GM12878 (cell line): ENCODE measurements around the gene MFAP3L. TPM values are rescaled to one million over a fixed set of nuclear protein-coding genes. Genes with fewer than 3 reads are reported as not detected.

ENCODE experiments used
- ATAC-seq: fragments of 200-7000 bp; cut with Tn5 transposase; 3 replicates; pipeline ENCODE4 v1.9.1; 2020; ENCODE audit warnings: mild to moderate bottlenecking, moderate library complexity
- BruUV-seq: library from RNA; stranded (reverse); fragments of 400-500 nt; replicated peaks from 2 replicates; lab custom pipeline; 2021; lab: Mats Ljungman, UMichigan
- CTCF ChIA-PET: fragments of 300-600 bp; sonication (Branson Sonifier 250); formaldehyde crosslinking; extraction: SDS; loops from one replicate; lab custom pipeline; 2021; ENCODE audit warnings: inconsistent platforms; lab: Yijun Ruan, JAX
- POLR2A ChIA-PET: fragments of 350-600 bp; formaldehyde crosslinking; extraction: SDS; loops from one replicate; lab custom pipeline; 2021; ENCODE audit warnings: inconsistent platforms; lab: Charles Lee
- RAD21 ChIA-PET: fragments of 300-600 bp; sonication (Branson Sonifier 250); formaldehyde crosslinking; loops from one replicate; lab custom pipeline; 2023; ENCODE audit warnings: antibody characterized with exemption; ENCODE audit not compliant: unreplicated experiment; lab: Charles Lee
- SMC1A ChIA-PET: fragments of 300-600 bp; sonication (Branson Sonifier 250); formaldehyde crosslinking; loops from one replicate; lab custom pipeline; 2023; ENCODE audit not compliant: unreplicated experiment, uncharacterized antibody; lab: Charles Lee
- DNase-seq: peaks from one replicate; pipeline ENCODE4 v3.0.0-alpha.2; 2011; ENCODE audit warnings: low read depth, low spot score
- FAIRE-seq: peaks from 3 replicates; lab custom pipeline; 2011; peaks lifted over from hg19 to GRCh38; lab: Jason Lieb, UNC
- H2AFZ ChIP-seq: 2 replicates; pipeline ENCODE4 v1.6.0; 2011; ENCODE audit warnings: low read depth, low read length, control low read depth; ENCODE audit not compliant: control insufficient read depth
- H3K27ac ChIP-seq: 2 replicates; pipeline ENCODE4 v1.5.1; 2011; ENCODE audit warnings: control low read depth; ENCODE audit not compliant: control insufficient read depth, insufficient read depth
- H3K27me3 ChIP-seq, 2 experiments: replicated peaks in 1 of 2; 2 replicates each; pipeline versions ENCODE4 v1.6.0 to v1.6.1; 2011; ENCODE audit warnings: low read length in 1 of 2; ENCODE audit not compliant: control insufficient read depth in 2 of 2, insufficient read depth in 2 of 2
- H3K36me3 ChIP-seq, 2 experiments: 2 replicates each; pipeline ENCODE4 v1.5.1; 2011; ENCODE audit warnings: low read length in 1 of 2; ENCODE audit not compliant: control insufficient read depth in 2 of 2, insufficient read depth in 2 of 2
- H3K4me1 ChIP-seq: 2 replicates; pipeline ENCODE4 v1.6.1; 2011; ENCODE audit warnings: mild to moderate bottlenecking, low read length, moderate library complexity, mixed read lengths; ENCODE audit not compliant: control insufficient read depth, insufficient read depth
- H3K4me2 ChIP-seq: 2 replicates; pipeline ENCODE4 v1.6.0; 2011; ENCODE audit warnings: control low read depth; ENCODE audit not compliant: control insufficient read depth, insufficient read depth
- H3K4me3 ChIP-seq: fragments of 200-600 bp; sonication (generic); 2 replicates; pipeline ENCODE4 v1.5.1; 2016
- H3K79me2 ChIP-seq: 2 replicates; pipeline ENCODE4 v1.6.0; 2011; ENCODE audit warnings: low read length; ENCODE audit not compliant: control insufficient read depth, insufficient read depth
- H3K9ac ChIP-seq: 2 replicates; pipeline ENCODE4 v1.8.0; 2011; ENCODE audit warnings: low read length, control low read depth, mixed read lengths; ENCODE audit not compliant: control insufficient read depth, insufficient read depth
- H3K9me3 ChIP-seq: replicated peaks from 3 replicates; pipeline ENCODE4 v1.5.1; 2011; ENCODE audit warnings: mild to moderate bottlenecking, low read length; ENCODE audit not compliant: control insufficient read depth, insufficient read depth
- H4K20me1 ChIP-seq: 2 replicates; pipeline ENCODE4 v1.6.0; 2011; ENCODE audit not compliant: control insufficient read depth, insufficient read depth
- ATF7 ChIP-seq: fragments of 450-650 bp; IDR thresholded peaks from 2 replicates; pipeline ENCODE4 v1.6.1; 2016; ENCODE audit warnings: low read depth, mild to moderate bottlenecking
- CBFB ChIP-seq: IDR thresholded peaks from 2 replicates; pipeline ENCODE4 v1.6.1; 2016; ENCODE audit warnings: antibody characterized with exemption, low read depth
- ESRRA ChIP-seq: IDR thresholded peaks from 2 replicates; pipeline ENCODE4 v1.6.1; 2012; ENCODE audit warnings: mild to moderate bottlenecking, low read length, improper control_type of control experiment
- MLLT1 ChIP-seq: fragments of 450-650 bp; IDR thresholded peaks from 2 replicates; pipeline ENCODE4 v1.6.1; 2016; ENCODE audit warnings: mild to moderate bottlenecking
- PAX8 ChIP-seq: fragments of 450-650 bp; IDR thresholded peaks from 2 replicates; pipeline ENCODE4 v1.6.1; 2017; ENCODE audit warnings: mild to moderate bottlenecking, moderate library complexity
- SIN3A ChIP-seq: IDR thresholded peaks from 2 replicates; pipeline ENCODE4 v1.6.1; 2012; ENCODE audit warnings: low read depth, low read length, improper control_type of control experiment
- WRNIP1 ChIP-seq: IDR thresholded peaks from 2 replicates; pipeline ENCODE4 v1.6.1; 2011; ENCODE audit warnings: low read depth, low read length, improper control_type of control experiment, borderline replicate concordance
- WGBS: methylation state at CpG from one replicate; pipeline ENCODE4 v1.1.6; 2016; ENCODE audit warnings: low lambda C conversion rate; ENCODE audit not compliant: insufficient replicate concordance, insufficient coverage; ENCODE audit errors: missing lambda C conversion rate; 5-methylcytosine and 5-hydroxymethylcytosine counted together
- in situ Hi-C: fragments of 300-500 bp; cut with MboI; formaldehyde crosslinking; loops from 9 replicates; pipeline ENCODE4 v1.14.3; 2018; ENCODE audit warnings: mixed read lengths
- intact Hi-C: fragments of 100-400 bp; cut with micrococcal nuclease; formaldehyde crosslinking; loops from one replicate; pipeline ENCODE4 v1.14.2; 2022; ENCODE audit not compliant: unreplicated experiment
- polyA plus RNA-seq, 11 experiments: library from polyadenylated mRNA; depleted of rRNA in 4 of 11; unstranded in 6 of 11; stranded (reverse) in 5 of 11; fragments of >200 nt; fragmentation: Nextera tagmentation in 4 of 11; fragmentation: Illumina TruSeq in 1 of 11; extraction: Ambion mirVana in 4 of 11; extraction: Trizol in 1 of 11; gene quantifications; 1 replicate in 1 of 11; 2 replicates in 10 of 11; pipeline versions ENCODE4 v1.2.1 to v1.2.3, GENCODE V29; 2011 to 2016; ENCODE audit warnings: inconsistent platforms in 2 of 11, missing spikeins in 2 of 11, low read depth in 1 of 11
- total RNA-seq, 4 experiments: library from RNA; depleted of rRNA in 3 of 4; stranded (reverse); fragments of >200 nt in 3 of 4; fragmentation: Illumina TruSeq in 1 of 4; extraction: Trizol in 1 of 4; gene quantifications; 2 replicates each; pipeline versions ENCODE4 v1.2.1 to v1.2.3, GENCODE V29; 2013 to 2021
- TF ChIP-seq, protein P1 (sequence below): fragments of 450-650 bp; IDR thresholded peaks from 2 replicates; pipeline ENCODE4 v1.6.1; 2017; ENCODE audit warnings: borderline replicate concordance
- TF ChIP-seq, protein P2 (sequence below): fragments of 450-650 bp; IDR thresholded peaks from 2 replicates; pipeline ENCODE4 v1.6.1; 2017; ENCODE audit warnings: mild to moderate bottlenecking, moderate library complexity
- TF ChIP-seq, protein P3 (sequence below): fragments of 450-650 bp; IDR thresholded peaks from 2 replicates; pipeline ENCODE4 v1.6.1; 2017; ENCODE audit warnings: low read depth, mild to moderate bottlenecking, moderate library complexity

MFAP3L gene
- total and polyA plus RNA-seq, 10 of the 15 experiments (the other 5 are each of a cell fraction or from before 2014, with no cell fraction given): 0.10 to 3.0 TPM; not detected in 8

DNA sequence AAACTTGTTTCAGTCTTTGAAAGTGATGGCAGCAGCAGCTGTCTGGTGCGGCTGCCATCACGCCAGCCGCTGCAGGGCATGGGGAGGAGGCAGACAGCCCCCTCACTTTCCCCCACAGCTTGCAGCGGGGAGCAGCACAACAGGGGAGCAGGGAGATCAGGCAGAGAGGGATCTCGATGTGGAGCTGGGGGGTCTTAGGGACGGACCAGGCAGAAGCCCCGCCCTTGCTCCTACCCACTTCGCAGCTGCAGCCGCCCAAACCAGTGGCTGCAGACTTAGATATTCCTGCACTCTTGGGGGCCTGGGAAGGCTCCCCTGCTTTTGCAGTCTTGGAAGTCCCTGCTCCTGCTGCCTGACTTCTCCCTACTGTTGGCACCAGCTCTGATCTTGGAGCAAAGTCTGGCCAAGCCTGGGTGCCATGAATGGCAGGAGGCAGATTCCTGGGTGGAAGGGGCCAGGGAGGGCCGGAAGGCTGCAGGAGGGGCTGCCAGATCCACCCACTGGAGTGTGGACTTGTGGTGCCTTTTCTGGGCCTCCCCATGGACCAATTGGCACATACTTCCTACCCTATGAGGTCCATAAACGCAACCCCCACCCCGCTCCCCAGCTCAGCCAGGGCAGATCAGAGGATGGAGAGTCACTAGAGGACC, 14.0 kb upstream of the MFAP3L start (continued):
- TF ChIP-seq, protein P1, sequence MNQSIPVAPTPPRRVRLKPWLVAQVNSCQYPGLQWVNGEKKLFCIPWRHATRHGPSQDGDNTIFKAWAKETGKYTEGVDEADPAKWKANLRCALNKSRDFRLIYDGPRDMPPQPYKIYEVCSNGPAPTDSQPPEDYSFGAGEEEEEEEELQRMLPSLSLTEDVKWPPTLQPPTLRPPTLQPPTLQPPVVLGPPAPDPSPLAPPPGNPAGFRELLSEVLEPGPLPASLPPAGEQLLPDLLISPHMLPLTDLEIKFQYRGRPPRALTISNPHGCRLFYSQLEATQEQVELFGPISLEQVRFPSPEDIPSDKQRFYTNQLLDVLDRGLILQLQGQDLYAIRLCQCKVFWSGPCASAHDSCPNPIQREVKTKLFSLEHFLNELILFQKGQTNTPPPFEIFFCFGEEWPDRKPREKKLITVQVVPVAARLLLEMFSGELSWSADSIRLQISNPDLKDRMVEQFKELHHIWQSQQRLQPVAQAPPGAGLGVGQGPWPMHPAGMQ: no peak

- ChIA-PET SMC1A (no interaction called here), RAD21 (no interaction called here), CTCF (no interaction called here), POLR2A (no interaction called here)
- no peaks in the 10 kb centered on the region for H3K27me3 ChIP-seq
- no peaks in the 10 kb centered on the region for H3K9me3 ChIP-seq
- no peaks in the 10 kb centered on the region for H3K36me3 ChIP-seq
- H3K4me2 ChIP-seq: no peak overlapping the region
- H4K20me1 ChIP-seq: no peaks in the 10 kb centered on the region
- no peak overlapping the region for H3K27ac ChIP-seq
- no peak overlapping the region for H2AFZ ChIP-seq
- intact Hi-C loops: no loop called here
- no peaks in the 10 kb centered on the region for H3K4me1 ChIP-seq
- WGBS: 37% methylated on average over 4 of the region's 4 CpGs
- ATAC-seq (no peak), DNase-seq (no peak), FAIRE-seq (no peak)
- no peak overlapping the region for H3K9ac ChIP-seq
- H3K79me2 ChIP-seq: no peaks in the 10 kb centered on the region
- in situ Hi-C loops: no loop called here
- no peak overlapping the region for H3K4me3 ChIP-seq
- no TSS peak for BruUV-seq
- TF ChIP-seq PAX8 (no peak), ESRRA (no peak), ATF7 (no peak), MLLT1 (no peak), SIN3A (no peak), CBFB (no peak), WRNIP1 (no peak)
- TF ChIP-seq, protein P2, sequence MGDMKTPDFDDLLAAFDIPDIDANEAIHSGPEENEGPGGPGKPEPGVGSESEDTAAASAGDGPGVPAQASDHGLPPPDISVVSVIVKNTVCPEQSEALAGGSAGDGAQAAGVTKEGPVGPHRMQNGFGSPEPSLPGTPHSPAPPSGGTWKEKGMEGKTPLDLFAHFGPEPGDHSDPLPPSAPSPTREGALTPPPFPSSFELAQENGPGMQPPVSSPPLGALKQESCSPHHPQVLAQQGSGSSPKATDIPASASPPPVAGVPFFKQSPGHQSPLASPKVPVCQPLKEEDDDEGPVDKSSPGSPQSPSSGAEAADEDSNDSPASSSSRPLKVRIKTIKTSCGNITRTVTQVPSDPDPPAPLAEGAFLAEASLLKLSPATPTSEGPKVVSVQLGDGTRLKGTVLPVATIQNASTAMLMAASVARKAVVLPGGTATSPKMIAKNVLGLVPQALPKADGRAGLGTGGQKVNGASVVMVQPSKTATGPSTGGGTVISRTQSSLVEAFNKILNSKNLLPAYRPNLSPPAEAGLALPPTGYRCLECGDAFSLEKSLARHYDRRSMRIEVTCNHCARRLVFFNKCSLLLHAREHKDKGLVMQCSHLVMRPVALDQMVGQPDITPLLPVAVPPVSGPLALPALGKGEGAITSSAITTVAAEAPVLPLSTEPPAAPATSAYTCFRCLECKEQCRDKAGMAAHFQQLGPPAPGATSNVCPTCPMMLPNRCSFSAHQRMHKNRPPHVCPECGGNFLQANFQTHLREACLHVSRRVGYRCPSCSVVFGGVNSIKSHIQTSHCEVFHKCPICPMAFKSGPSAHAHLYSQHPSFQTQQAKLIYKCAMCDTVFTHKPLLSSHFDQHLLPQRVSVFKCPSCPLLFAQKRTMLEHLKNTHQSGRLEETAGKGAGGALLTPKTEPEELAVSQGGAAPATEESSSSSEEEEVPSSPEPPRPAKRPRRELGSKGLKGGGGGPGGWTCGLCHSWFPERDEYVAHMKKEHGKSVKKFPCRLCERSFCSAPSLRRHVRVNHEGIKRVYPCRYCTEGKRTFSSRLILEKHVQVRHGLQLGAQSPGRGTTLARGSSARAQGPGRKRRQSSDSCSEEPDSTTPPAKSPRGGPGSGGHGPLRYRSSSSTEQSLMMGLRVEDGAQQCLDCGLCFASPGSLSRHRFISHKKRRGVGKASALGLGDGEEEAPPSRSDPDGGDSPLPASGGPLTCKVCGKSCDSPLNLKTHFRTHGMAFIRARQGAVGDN: no peak
- TF ChIP-seq, protein P3, sequence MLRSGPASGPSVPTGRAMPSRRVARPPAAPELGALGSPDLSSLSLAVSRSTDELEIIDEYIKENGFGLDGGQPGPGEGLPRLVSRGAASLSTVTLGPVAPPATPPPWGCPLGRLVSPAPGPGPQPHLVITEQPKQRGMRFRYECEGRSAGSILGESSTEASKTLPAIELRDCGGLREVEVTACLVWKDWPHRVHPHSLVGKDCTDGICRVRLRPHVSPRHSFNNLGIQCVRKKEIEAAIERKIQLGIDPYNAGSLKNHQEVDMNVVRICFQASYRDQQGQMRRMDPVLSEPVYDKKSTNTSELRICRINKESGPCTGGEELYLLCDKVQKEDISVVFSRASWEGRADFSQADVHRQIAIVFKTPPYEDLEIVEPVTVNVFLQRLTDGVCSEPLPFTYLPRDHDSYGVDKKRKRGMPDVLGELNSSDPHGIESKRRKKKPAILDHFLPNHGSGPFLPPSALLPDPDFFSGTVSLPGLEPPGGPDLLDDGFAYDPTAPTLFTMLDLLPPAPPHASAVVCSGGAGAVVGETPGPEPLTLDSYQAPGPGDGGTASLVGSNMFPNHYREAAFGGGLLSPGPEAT: no peak
Measured at GRCh38 chr4:170038769-170039168, 12.6 kb upstream of the MFAP3L start.
